ENCODE data around the gene DGKB.
A peak's percentile ranks its signal among the peaks of the same experiment; 100 is the strongest.

The DGKB gene

DNA sequence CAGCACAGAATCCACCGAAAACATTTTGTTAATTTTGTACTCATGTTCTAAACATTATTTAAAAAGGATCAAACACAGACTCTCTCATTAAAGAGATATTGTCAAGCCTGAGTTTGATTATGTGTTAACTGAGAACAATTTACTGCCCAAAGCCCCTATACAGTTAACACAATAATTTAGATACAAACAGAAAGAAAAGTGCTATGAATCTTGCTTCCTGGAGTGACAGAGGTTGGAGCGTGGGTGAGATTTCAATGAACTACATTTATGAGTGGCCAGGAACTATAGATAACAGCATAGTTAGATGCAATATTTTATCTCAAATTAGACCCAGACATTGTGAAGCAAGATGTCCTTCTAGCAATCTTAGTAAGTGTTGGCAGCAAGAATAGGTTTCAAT, 464.2 kb downstream of the DGKB start:
- DNase-seq: no peak

- no peak for DNase-seq
These were observed 465.7 kb downstream of the DGKB start for GRCh38 chr7:14436878-14437277.

DNA sequence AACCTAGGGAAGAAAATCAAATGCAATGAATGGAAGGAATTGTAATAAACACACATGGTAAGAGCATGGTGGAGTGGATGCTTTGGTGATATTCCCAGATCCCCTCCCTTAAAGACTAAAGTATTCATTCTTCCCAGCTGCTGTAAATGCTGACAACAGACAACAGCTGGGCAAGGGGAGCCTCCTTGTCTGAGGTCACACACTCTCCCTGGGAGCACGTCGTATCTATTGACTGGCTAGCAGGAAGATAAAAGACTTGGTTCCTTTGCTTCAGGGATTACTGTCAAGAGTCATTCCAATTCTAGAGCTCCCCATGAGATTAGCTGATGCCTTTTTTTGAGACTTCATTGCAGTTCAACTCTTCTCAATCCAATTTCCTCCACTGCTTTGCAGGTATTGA, 469.6 kb downstream of the DGKB start:
- no peak for DNase-seq

- no peak for DNase-seq
These were observed 471.6 kb downstream of the DGKB start for GRCh38 chr7:14430926-14431325.

GRCh38 chr7:14425559-14425958, 477.0 kb downstream of the DGKB start:
- DNase-seq: no peak

DNA sequence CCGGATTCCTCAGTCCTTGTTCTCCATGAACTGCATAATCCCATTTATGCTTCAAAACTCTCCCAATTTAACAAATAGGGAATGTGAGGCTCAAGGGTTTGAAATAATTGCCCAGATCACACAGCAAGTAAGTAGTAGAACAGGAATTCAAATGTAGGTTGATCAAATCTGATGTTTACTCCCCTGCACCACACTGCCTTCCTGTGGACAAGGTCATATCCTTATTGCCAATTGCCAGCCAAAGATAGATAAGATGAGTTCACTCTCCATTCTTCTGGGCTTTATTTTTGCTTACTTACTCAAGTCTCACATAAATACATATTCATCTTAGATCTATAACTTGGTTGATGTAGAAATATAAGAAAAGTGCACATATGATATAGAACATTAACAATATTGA, 477.9 kb downstream of the DGKB start:
- peak; percentile 11 for DNase-seq

GRCh38 chr7:14420768-14421167, 481.8 kb downstream of the DGKB start:
- DNase-seq: no peak

GRCh38 chr7:14419531-14419930, 483.0 kb downstream of the DGKB start:
- DNase-seq: peak; percentile 20

- DNase-seq: no peak
These were observed 483.9 kb downstream of the DGKB start for GRCh38 chr7:14418633-14419032.

- no peak for DNase-seq
These were observed 488.1 kb downstream of the DGKB start for GRCh38 chr7:14414274-14414986.

DNA sequence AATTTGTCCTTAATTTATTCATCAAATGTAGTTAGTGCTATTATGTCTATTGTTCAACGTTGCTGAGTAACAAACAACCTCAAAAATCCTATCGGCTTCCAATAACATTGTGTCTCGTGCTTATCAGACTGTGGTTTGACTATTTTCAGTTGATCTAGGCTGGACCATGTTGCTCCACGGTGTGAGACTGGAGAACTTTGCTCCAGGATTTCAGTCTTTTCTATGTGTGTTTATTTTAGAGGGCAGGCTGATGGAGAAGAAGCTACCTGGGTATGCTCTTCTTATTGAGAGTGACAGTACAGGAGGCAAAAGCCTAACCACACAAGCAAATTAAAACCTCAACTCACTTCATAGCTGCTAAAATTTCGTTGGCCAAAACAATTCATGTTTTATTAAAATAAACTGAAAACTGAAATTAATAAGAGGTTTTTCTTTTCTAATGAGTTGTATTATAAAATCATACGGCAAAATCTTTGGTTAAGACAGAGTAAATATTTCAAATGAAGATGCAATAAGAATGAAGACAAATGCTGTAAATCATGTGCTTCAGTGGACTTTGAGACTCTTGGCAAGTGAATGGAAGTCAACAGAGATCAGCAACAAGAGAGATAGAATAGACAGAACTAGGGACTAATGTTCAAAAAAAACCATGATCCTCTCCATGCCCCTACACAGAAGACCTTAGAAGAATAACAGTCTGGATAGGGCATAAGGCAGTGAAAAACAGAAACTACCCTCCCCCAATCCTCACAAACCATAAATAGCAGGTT, 495.1 kb downstream of the DGKB start:
- peak; percentile 3 for DNase-seq

DNA sequence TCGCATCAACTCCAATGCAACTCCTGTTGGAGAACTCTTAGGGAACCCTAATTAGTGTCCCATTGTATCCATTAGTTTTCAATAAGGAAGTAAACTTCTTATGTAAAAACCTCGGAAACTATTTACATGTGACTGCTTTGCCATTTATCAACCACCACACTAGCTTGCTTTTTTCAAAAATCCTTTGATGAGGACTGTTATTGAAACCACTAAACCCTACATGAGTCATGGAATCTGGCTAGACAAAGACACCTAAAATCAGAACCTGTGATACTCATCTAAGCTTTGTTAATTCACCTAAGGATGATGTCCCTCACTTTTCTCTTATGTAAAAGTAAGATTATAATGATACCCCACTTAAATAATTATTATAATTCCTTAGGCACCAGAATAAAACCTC, 499.0 kb downstream of the DGKB start:
- no peak for DNase-seq

- no peak for DNase-seq
These were observed 502.3 kb downstream of the DGKB start for GRCh38 chr7:14400271-14400670.

- no peak for DNase-seq
These were observed 504.0 kb downstream of the DGKB start for GRCh38 chr7:14398526-14398925.

DNA sequence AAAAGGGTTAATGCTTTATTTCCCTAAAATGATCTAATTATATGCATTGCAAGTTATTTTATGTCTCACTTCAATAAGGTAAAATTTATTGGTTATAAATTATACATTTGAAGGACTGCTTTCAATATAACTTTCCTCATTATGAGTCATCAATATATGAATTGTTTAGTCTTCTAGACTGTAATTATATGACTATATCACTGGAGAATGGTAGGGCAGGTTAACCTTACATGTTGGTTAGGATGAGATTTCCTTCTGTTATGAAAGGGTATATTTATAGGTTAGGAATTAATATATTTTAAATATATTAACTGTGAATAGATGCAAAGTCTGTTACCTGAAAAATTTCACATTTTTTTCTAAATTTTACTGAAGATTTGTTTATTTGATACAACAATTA, 506.7 kb downstream of the DGKB start:
- DNase-seq: no peak

DNA sequence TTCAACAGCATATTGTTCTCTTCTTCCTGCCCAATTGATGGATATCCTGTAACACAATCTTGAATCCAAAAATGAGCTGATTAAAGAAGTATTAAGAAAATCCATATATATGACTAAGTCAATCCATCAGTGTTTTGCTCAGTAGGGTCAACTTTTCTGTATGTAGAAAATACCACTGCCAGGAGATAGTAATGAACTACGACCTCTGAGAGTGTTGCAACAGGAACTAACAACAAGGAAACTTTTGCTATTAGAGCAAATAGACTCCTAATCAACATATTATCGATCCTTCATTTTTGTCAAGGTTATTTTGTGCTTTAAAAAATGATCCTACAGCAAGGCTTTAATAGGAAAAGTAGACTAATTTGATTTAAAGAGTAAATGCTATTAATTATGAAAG, 507.8 kb downstream of the DGKB start:
- DNase-seq: no peak

- DNase-seq: no peak
These were observed 513.0 kb downstream of the DGKB start for GRCh38 chr7:14389595-14389994.

DNA sequence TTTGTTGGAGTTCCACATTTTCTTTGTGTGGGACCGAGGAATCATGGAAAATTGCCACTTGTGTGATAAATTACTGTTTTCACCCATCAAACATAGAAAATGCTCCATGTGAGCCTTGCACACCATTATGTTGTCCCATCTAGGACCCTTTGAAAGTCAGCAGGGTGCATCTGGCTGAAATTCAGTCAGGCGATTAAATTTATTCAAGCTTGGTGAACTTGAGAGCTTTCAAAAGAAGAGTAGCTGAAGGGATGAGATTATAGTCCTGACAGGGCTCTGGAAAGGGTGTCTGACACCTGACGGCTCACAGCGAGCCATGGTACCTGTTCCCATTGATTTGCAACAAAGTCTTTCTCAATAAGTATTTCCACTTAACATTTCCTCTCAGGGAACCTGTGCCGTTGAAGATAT, 513.4 kb downstream of the DGKB start:
- DNase-seq: no peak

GRCh38 chr7:14385074-14385473, 517.5 kb downstream of the DGKB start:
- no peak for DNase-seq

DNA sequence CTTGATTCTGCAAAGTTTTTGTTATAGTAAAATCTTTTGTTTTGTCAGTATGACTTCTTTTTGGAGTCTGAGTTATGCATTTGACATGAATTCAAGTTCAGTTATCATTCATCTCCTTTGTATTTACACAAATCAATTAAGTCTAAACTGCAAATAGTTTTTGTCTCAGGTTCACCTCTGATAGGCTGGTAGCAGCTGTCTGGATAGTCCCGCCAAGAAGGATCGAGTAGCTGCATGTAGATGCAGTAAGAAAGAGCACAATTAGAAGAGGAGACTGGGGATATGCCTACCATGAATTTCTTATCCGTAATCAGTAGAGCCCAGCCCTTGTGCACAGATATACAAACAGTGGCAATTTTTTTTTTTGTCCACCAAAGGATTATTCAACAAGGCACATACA, 520.6 kb downstream of the DGKB start:
- no peak for DNase-seq

GRCh38 chr7:14381306-14381705, 521.2 kb downstream of the DGKB start:
- DNase-seq: no peak

DNA sequence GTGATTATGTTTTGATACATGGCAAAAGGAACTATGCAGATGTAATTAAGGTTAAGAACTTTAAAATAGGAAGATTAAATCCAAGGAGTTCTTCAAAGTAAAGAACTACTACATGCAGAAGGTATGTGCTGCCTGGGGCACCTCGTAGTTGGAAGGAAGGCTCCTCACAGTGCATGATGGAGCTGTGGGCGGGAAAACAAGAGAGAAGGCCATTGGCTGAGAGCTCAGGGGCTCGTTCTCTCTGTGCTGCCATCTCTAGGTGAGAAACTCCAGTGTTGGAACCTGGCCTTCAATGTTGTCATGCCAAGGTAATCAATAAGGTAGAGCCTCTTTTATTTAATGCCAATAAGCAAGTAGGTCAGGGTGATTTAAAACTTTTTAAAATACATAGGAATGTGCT, 521.7 kb downstream of the DGKB start:
- DNase-seq: no peak

DNA sequence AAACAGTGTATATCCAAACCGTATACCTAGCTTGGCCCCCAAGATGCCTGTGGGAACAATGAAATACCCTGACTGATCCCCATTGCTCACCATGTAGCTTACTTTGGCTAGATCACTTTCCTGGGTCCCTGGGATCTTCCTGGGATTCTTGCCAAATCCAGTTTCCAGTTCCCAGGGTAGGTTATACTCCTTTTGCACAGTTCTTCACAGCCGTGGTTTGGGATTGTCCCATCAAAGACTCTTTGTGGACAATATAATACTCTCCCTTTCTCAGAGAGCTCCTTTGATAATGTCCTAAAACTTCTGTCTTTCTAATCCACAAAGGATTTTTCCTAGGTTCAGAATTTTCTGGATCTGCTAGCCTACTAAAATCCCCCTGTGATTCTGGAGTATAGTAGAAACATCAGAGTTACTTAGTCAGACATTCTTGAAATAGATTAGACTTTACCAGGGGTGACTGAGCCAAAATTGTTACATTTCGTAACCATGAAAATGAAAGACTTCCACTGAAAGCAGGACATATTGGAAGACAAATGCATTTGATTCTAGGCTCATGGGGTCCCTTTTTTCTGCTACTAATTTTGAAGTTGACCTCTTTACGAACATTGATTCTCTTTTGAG, 524.8 kb downstream of the DGKB start:
- DNase-seq: no peak

GRCh38 chr7:14376711-14377110, 525.8 kb downstream of the DGKB start:
- no peak for DNase-seq

Data from OCI-M1 (cell line).